ENCODE measurements around the gene SYNE4.
A peak's percentile ranks its signal among the peaks of the same experiment; 100 is the strongest.
"Not testable (repeated sequence)": the region's sequence is repeated elsewhere in the genome, so short reads cannot be mapped to it uniquely, and the experiment has no call there.

Gene SYNE4

DNA sequence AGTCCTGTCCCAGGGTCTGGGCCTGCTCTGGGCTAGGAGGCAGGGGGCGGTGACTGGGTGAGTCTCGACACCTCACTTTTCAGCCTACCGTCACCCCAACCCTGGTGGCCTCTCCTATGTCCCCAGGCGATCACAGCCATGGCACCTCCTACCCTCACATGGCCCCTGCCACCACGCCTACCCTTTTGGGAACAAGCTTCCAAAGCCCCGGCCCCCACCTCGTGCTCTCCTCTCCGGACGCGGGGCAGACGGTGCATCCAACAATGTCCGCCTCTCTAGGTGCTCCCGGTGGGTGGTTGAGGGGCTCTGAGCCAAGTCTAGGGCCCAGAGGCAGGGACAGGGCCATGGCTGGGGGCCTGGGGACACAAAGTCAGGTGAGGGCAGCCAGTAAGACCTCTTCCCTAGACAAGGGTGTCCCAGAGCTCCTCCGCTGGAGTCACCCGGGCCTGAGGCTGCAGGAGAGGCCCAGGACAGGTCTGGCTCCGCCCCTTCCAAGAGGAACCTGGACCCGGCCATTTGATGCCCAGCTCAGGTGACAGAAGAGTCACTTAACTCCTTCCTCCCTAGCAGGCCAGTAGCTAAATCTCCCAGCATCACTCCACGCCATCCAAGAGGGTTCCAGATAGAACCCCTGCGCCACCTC lies at the start of gene SYNE4:
Gene SYNE4 (minus strand): TSS at position 478 of the 643 bp plus-strand sequence. CDS start 132 bp downstream, at position 346.
- DNase-seq = no peak

- DNase-seq = peak; percentile 91 to 93
These were observed 46.4 kb upstream of the SYNE4 start, which contains the start of gene WDR62 for GRCh38 chr19:36054733-36055686. TSS of gene WDR62 (plus strand) at chr19:36054897. CDS start at chr19:36054972, 75 bp downstream.

DNA sequence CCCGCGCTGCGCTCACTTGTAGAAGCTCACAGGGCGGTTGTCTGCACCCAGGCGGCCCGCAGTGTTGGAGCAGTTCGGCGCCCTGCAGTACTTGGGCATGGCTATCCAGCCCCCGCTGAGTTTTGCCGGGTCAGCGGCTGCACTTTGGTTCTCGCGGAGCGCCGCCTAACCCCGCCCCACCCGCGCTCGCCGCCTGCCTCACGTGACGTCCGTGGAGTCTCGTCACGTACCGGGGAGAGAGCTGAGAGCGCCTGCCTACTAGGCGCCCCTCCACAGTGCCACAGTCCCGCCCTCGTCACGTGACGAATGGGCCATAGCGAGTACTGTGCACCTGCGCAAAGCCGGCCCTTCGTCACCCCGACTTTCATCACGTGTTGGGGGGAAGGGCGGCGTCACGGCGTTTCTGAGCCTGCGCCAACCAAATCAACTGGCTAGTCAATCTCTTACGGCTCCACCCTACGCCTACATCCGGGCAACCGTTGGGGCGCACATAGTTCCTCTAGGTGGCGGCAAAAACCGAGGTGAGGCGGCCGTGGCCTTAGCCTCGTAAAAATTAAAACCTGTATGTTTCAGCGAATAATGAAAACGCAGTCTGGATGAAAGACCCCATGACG lies 45.6 kb upstream of the SYNE4 start, which contains the start of gene THAP8:
Gene THAP8 (minus strand): TSS at position 167 of the 614 bp plus-strand sequence. CDS start 68 bp downstream, at position 99.
- peak; percentile 97 to 98 for DNase-seq

GRCh38 chr19:36051637-36052036 lies 43.0 kb upstream of the SYNE4 start:
- DNase-seq = no peak

- no peak for DNase-seq
These were observed 42.6 kb upstream of the SYNE4 start for GRCh38 chr19:36051236-36051635.

- DNase-seq = no peak
These were observed 40.6 kb upstream of the SYNE4 start for GRCh38 chr19:36049080-36049698.

GRCh38 chr19:36047835-36048234 lies 39.2 kb upstream of the SYNE4 start:
- DNase-seq = no peak

GRCh38 chr19:36046443-36047050 lies 37.9 kb upstream of the SYNE4 start:
- DNase-seq = no peak

DNA sequence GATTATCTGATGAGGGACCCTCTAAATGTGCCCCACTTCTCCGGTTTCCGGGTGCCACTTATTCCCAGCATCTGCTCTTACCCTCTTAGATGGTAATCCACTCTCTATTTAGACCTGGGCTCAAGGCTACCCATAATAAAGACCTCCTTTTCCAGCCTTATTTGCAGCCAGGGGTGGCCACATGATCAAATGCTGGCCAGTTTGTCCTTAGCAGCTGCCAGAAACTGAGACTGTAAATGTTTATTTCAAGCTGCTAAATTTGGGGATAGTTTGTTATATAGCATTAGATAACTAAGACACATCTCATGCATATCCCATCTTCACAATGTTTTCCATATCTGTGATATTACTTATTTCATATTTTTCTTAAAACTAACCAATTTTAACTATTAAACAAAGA lies 35.3 kb upstream of the SYNE4 start:
- no peak for DNase-seq

- no peak for DNase-seq
These were observed 33.2 kb upstream of the SYNE4 start for GRCh38 chr19:36041831-36042230.

DNA sequence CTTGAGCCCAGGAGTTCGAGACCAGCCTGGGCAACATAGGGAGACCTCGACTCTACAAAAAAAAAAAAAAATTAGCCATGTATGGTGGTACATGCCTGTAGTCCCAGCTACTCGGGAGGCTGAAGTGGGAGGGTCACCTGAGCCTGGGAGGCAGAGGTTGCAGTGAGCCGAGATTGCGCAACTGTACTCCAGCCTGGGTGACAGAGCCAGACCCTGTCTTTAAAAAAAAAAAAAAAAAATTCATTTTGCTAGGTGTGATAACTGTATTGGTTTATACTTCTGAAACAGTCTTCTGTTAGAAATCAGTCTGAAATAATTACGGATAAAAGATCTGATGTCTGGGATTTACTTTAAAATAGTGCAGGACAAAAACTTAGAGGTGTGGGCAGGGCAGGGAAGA lies 32.5 kb upstream of the SYNE4 start:
- DNase-seq = not testable (repeated sequence)

DNA sequence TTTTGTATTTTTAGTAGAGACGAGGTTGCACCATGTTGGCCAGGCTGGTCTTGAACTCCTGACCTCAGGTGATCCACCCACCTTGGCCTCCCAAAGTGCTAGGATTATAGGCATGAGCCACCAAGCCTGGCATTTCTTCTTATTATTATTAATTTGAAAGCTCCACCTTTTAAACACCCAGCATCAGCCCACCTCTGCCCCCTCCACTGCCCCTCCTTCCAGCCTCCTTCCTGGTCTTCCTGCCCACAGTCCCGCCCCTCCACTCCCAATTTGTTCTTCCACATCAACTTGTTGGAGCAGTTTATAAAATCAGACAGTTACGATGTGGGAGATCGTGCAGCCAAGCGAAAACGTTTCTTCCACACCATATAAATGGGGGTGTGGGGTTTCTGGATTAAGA lies 31.9 kb upstream of the SYNE4 start:
- DNase-seq = no peak

GRCh38 chr19:36032251-36033104 lies 23.9 kb upstream of the SYNE4 start, which contains the start of gene CLIP3:
TSS of gene CLIP3 (minus strand) at chr19:36032873. CDS start at chr19:36032357, 516 bp downstream.
- DNase-seq = no peak

DNA sequence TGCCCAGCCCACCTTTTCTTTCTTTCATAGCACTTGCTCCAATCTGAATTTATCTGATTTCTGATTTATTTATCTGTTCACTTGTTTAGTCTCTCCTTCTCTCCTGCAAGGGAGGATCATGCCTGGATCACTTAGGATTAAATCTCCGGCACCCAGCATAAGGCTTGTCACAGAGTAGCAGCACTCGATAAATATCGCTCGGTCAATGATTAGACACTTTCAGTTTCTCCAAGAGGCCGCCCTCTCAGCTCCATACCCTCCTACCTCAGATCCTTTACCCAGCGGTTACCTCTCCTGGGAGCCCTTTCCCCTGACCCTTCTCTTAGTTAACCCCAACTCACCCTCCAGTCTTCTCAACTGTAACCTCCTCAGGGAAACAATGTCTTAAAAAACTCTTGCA lies 22.7 kb upstream of the SYNE4 start:
- DNase-seq = no peak

DNA sequence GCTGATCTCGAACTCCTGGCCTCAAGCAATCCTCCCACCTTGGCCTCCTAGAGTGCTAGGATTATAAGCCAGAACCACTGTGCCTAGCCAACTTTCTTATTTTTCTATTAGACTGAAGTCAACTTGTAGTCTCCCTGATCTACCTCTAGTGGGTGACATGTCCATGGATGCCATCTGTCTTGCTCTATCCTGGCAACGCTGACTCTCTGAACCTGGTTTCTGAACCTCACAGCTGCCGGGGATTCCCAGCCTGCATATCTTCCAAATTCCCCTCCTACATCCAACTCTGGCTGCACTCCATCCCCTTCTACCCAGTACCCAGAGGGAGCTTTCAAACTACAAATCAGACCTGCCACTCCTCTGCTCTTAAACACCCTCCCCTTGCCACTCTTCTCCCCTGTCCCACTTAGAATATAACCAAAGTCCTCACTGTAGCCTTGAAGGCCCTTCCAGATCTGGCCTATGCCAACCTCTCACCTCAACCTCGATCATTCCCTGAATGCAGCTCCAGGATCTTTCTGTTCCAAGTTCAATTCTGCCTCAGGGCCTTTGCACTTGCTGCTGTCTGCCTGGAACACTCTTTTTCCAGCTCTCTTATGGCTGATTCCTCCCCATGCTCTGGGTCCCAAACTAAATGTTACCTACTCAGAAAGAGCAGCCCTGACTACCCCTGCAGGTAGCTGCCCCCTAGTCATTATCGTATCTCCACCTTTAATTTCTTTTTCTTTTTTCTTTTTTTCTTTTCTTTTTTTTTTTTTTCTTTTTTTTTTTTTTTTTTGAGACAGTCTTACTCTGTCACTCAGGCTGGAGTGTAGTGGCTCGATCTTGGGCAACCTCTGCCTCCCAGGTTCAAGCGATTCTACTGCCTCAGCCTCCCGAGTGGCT lies 21.9 kb upstream of the SYNE4 start:
- DNase-seq = peak in 1 of 2 experiments; percentile 23

GRCh38 chr19:36028313-36029041 lies 19.9 kb upstream of the SYNE4 start:
- no peak for DNase-seq

DNA sequence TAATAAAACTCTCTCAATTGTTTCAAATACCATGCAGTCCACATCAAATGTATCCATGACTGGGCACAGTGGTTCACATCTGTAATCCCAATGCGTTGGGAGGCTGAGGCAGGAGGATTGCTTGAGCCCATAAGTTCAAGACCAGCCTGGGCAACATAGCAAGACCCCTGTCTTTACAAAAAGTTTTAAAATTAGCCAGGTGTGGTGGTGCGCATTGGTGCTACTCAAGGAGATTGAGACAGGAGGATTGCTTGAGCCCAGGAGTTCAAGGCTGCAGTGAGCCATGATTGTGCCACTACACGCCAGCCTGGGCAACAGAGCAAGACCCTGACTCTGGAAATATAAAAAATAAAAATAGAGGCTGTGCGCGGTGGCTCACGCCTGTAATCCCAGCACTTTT lies 19.1 kb upstream of the SYNE4 start:
- no peak for DNase-seq

- no peak for DNase-seq
These were observed 17.7 kb upstream of the SYNE4 start for GRCh38 chr19:36026091-36026876.

- DNase-seq = no peak
These were observed 16.9 kb upstream of the SYNE4 start for GRCh38 chr19:36025541-36025940.
